Activated T-helper 1 cell treated with anti-CD3 and anti-CD28 coated beads, Interleukin-2, amount 50 U/mL, for 16 hours (primary cell): ENCODE data around the gene STAG3.
"Not testable (repeated sequence)": the region's sequence is repeated elsewhere in the genome, so short reads cannot be mapped to it uniquely, and the experiment has no call there.

Experiments used
- DNase-seq, 2 donors: peaks; one replicate each; pipeline ENCODE4 v3.0.0-alpha.2; 2020; ENCODE audit warnings: low read depth in 1 of 2, low spot score in 1 of 2

Gene STAG3

DNA sequence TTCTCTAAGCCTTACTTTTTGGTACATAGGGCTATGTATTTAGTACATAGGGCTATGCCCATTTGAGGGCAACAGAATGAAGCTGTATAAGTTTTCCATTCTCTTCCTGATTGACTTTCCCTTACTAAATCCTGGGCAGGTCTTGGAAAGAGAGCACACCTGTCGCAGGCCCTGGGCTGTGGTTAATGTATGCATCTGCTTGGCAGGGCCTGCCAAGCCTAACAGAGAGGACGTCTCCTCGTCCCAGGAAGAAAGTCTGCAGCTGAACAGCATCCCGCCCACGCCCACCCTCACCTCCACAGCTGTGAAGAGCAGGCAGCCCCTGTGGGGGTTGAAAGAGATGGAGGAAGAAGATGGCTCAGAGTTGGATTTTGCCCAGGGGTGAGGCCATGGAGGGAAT, 33.1 kb downstream of the STAG3 start:
- DNase-seq: no peak

DNA sequence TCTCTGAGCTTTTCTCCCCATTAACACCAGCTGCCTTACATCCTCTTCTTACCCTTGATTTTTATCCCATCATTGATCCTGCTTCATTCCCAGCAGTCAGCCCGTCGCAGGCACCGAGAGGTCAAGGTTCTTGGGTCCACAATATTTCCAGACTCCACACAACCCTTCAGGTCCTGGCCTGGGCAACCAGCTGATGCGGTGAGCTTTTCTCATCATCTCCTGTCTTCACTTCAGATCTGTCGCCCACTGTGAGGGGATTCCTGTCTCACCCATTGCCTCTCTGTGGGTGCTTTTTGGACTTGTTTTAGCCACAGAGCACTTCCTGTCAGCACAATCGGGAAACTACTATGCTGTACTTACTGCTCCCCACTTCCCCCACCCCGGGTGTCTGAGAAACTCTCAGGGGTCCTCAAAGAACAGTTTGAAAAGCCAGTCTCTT, 33.6 kb downstream of the STAG3 start:
- no peak for DNase-seq

DNA sequence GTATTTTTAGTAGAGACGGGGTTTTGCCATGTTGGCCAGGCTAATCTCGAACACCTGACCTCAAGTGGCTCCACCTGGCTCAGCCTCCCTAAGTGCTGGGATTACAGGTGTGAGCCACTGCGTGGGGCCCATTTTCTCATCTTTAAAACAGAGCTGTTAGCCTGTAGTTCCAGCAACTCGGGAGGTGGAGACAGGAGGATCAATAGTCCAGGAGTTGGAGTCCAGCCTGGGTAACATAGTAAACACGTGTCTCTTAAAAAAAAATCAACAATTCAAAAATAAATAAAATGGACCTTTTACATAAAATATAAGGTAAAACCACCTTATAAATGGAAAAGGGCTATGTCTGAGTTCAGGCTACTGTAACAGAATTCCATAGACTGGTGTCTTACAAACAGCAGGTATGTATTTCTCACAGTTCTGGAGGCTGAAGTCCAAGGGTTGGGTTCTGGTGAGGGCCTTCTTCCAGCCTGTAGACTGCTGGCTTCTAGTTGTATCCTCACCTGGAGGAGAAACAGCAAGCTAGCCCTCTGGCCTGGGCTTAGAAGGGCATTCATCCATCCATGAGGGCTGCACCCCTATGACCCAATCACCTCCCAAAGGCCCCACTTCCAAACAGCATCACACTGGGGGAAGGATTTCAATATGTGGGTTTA, 35.0 kb downstream of the STAG3 start:
- no peak for DNase-seq

DNA sequence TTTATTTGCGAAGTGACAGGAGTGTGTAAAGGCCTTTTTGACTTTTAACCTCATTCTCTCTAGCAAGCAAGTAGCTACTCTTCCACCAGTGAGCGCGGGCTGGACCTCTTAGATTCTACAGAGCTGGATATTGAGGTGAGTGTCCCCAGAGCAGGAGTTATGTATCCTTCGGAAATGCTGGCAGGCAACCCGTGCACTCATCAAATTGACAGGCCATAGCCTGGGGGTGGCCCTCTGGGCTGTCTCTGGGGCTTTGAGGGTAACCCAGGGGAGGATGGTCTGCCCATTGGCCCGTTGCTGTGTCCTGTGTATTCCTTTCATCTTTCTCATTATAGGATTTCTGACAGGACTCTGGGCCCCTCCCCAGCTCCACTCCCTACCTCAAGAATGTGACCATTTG, 36.0 kb downstream of the STAG3 start:
- no peak for DNase-seq

DNA sequence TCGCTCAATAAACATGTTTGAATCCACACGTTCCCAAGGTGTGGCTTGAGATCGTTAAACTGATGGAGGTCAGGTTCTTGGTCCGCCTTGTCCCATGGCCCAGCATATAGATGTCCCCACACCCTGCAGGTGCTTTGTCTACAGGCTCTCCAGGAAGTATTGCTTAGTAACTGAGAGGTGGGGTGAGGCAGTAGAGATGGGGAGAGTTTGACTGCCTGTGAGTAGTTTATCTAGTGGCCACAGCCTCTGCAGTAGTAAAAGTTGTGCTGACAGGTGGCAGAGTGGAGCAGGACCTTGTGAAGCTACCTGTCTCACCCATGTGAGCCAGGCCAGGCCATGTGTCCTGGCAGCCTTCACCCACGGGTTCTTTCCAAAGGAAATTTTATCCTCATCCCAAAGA, 36.6 kb downstream of the STAG3 start:
- not testable (repeated sequence) for DNase-seq

DNA sequence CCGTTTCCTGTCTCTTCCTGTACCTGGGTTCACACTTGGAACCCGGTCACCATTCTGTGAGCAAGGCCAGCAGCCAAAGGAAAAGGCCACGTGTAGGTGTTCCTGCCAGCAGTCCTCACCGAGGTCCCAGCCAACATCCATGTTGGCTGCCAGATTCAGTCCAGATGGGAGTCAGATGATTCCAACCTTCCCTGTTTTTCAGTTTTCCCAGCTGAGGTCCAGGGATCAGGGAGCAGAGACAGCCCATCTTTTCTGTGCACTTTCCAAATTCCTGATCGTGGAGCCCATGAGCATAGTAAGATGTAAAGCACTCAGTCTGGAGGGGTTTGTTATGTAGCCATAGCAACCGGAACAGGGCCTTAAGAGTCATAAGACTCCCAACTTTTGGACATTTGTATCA, 38.2 kb downstream of the STAG3 start:
- no peak for DNase-seq

DNA sequence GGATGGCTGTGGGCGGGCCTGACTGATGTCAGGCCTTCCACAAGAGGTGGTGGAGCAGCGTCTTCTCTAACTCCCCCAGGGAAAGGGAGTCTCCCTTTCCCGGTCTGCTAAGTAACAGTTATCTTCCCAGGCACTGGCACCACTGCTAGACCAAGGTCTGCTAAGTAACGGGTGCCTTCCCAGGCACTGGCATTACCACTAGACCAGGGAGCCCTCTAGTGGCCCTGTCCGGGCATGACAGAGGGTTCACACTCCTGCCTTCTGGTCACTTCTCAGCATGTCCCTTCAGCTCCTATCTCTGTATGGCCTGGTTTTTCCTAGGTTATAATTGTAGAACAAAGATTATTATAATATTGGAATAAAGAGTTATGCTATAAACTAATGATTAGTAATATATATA, 40.2 kb downstream of the STAG3 start:
- peak; percentile 59 to 78 for DNase-seq

DNA sequence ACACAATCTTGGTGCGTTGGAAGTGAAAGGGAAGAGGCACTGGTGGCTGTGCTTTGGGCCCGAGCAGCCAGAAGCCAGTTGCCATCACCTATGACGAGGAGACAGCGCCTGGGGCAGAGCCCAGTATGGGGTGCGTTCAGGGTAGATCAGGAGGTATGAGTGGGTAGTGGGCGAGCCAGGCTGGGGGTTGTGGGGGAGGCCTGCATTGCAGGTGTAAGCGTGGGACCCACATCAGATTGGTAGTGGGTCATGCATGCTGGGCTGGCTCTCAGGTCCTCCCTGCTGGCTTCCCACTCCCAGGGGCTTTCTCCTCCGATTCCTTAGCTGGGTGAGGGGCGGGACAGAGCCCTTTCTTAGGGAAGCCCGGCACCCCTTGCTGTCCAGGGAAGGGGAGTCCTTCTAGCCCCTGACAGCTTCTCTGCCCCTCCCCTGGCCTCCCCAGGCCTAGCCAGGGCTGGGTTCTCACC, 41.6 kb downstream of the STAG3 start:
- no peak for DNase-seq

DNA sequence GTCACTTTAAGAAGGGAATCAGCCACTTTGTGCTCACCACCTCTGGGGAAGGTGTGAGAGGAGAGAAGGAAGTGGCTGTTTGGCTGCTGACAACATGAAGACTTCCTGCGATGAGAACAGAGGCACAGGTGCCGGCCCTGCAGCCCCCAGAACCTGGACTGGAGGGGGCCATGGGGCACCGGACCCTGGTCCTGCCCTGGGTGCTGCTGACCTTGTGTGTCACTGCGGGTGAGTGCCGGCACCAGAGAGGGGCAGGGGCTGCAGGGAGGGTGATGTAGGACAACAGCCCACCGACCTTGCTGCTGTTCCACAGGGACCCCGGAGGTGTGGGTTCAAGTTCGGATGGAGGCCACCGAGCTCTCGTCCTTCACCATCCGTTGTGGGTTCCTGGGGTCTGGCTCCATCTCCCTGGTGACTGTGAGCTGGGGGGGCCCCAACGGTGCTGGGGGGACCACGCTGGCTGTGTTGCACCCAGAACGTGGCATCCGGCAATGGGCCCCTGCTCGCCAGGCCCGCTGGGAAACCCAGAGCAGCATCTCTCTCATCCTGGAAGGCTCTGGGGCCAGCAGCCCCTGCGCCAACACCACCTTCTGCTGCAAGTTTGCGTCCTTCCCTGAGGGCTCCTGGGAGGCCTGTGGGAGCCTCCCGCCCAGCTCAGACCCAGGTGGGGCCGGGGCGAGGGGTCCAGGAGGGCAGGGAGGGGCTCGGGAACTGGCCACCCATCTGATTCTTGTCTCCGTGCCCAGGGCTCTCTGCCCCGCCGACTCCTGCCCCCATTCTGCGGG, 42.3 kb downstream of the STAG3 start, which contains the start of gene PVRIG:
PVRIG (plus strand) TSS at position 149 of the 785 bp plus-strand sequence; CDS start at position 171, 22 bp downstream.
- DNase-seq: not testable (repeated sequence)

DNA sequence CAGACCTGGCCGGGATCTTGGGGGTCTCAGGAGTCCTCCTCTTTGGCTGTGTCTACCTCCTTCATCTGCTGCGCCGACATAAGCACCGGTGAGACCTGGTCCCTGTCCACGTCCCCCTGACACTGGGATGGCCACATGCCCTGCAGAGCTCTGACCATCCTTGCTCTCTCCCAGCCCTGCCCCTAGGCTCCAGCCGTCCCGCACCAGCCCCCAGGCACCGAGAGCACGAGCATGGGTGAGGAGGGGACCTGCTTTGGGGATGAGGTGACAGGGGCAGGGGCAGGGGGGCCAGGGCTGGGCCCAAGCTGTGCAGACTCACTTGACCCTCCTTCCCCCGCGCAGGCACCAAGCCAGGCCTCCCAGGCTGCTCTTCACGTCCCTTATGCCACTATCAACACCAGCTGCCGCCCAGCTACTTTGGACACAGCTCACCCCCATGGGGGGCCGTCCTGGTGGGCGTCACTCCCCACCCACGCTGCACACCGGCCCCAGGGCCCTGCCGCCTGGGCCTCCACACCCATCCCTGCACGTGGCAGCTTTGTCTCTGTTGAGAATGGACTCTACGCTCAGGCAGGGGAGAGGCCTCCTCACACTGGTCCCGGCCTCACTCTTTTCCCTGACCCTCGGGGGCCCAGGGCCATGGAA, 43.0 kb downstream of the STAG3 start:
- no peak for DNase-seq

DNA sequence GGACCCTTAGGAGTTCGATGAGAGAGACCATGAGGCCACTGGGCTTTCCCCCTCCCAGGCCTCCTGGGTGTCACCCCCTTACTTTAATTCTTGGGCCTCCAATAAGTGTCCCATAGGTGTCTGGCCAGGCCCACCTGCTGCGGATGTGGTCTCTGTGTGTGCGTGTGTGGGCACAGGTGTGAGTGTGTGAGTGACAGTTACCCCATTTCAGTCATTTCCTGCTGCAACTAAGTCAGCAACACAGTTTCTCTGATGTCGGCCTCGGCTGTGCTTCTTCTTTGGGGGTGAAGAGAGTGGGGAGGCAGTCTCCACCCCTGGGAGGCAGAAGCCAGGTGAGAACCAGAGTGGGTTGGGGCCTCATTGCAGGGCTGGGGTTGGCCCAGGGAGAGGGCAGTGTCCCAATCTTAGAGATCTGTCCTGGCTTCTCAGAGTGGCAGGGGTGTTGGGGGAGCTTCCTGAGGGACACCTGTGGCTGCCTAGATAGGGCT, 43.6 kb downstream of the STAG3 start:
- peak; percentile 51 to 63 for DNase-seq

DNA sequence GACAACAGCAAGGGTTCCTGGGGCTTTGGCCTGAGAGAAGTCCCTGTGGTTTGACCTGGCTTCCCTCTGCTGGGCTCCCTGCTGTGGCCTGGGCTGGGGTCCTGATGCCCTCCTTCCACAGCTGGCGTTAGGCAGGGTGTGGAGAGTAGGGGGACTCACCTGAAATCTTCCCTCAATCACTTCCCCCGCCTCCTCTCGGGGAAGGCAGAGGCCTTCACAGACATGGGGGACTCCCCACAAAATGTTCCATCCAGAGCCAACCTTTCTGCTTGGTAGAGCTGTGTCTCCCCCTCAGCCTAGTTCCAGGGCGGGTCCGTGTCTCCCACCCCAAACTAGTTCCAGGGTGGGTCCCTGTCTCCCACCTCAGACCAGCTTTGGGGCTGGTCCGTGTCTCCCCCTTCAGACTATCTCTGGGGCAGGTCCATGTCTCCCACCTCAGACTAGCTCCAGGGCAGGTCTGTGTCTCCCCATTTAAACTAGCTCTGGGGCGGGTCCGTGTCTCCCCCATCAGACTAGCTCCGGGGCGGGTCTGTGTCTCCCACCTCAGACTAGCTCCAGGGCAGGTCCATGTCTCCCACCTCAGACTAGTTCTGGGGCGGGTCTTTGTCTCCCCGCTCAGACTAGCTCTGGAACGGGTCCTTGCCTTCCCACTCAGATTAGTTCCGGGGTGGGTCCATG, 44.2 kb downstream of the STAG3 start:
- no peak for DNase-seq

DNA sequence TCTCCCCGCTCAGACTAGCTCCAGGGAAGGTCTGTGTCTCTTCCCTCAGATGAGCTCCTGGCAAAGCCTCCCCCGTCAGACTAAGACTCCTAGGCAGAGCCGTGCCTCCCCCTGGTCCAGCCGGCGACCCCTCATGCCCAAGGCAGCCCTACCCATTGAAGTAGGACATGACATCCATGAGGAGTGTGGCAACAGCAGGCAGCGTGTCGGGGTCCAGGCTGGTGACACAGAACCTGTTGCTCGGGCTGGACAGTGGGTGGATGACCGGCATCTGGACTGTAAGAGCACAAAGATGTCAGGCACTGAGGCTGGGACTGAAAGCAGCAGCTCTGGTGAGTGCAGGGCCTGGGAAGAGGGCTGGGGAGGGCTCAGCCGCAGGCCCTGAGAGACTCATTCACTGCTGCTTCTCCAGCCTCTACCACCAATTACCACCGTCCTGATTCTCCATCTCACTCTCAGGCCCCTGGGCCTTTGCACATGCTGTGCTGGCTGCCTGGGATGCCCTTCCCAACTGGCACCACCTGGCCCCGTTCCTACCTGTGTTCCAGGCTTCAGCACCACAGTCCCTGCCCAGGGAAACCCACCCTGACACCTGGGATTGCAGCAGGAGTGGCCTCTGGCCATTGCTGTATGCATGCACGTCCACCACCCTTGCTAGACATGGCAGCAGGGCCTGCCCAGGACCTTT, 44.9 kb downstream of the STAG3 start:
- DNase-seq: no peak

DNA sequence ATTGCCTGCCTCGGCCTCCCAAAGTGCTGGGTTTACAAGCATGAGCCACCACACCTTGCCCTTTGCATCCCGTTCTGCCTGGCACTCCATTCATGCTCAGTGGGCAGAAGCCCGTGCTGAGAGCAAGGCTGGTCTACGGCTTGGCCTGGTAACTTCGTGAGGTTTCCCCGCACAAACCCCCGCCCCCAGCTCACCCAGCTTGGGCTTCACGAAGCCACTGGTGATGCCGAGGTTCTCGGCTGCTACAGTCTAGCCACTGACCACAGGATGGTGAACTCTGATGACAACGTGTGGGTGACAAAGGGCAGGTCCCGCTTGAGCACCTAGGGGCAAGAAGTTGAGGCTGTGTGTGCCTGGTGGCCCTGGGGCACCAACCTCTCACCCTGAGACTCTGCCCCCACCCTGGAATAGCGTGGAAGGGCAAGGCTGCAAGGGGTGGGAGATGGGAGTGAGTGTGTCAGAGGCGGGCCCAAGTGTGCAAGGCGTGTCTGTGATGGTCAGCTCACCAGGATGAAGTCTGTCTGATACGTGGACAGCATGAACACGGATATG, 45.7 kb downstream of the STAG3 start:
- DNase-seq: not testable (repeated sequence)

DNA sequence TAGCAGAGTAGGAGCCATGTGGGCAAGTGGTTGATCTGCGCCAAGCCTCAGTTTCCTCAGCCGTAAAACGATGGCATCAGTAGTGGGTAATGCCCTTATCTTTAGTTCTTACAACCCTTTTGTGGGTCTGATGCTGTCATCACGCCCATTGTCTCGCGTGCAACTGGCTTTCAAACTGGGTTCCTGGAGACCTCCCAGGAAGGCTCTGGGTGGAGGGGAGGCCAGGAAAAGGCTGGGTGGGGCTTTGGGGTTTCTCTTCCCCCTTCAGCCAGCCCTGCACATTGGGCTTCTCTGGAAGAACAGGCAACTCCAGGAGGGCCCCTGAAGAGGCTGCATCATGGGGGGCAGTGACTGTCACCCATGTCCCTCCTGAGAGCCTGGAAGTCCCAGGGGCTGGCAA, 47.2 kb downstream of the STAG3 start:
- not testable (repeated sequence) for DNase-seq

DNA sequence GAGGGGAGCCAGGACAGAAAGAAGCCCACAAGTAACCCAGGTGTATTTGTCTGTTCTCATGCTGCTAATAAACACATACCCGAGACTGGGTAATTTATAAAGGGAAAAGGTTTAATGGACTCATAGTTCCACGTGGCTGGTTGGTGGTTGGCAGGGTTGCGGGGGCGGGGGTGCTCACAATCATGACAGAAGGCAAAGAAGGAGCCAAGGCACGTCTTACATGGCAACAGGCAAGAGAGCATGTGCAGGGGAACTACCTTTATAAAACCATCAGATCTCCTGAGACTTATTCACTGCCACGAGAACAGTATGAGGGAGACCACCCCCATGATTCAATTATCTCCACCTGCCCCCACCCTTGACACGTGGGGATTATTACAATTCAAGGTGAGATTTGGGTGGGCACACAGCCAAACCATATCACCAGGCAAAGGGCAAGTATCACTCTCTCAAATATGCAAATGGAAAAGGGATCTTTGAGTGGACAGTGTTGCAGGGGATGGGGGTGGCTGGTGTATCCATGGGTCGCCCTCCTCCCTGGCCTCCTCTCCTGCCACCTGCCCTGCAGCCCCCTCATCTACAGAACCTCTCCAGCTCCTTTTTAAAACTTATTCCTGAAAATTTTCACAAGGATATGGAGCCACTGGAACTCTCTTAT, 57.1 kb downstream of the STAG3 start:
- not testable (repeated sequence) for DNase-seq

DNA sequence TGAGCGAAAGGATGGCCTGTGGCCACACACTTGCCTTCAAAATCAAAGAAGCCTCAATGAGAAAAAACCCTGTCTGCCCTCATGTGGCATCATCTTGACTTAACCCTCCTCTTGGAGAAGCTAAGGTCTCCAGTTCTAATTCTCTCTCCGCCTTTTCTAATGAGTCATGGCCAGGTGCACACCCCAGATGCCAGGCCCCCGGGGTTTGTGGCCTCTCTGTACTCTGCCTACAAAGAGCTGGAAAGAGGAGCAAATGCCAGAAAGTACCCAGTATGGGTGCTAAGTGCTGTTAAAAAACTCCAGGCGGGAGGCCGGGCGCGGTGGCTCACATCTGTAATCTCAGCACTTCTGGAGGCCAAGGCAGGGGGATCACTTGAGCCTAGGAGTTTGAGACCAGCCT, 62.3 kb downstream of the STAG3 start:
- DNase-seq: not testable (repeated sequence)

DNA sequence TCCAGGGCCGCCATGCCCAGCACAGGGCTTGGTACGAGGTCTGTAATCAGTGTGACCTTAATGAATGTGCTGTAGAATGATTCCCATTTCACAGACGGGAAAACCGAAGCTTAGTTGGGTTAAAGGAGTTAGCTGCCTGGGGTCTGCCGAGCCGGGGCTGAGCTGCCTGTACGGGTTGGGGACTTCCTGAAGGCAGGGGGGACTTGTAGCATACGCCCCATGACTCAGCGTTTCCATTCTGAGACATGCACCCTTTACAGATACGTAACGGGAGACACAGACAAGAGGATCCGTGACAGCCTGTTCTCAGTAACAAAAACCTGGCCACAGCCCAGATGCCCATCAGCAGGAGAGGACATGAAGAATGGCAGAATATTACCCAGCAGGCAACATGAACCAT, 65.7 kb downstream of the STAG3 start:
- peak in 1 of 2 donors; percentile 31 for DNase-seq

DNA sequence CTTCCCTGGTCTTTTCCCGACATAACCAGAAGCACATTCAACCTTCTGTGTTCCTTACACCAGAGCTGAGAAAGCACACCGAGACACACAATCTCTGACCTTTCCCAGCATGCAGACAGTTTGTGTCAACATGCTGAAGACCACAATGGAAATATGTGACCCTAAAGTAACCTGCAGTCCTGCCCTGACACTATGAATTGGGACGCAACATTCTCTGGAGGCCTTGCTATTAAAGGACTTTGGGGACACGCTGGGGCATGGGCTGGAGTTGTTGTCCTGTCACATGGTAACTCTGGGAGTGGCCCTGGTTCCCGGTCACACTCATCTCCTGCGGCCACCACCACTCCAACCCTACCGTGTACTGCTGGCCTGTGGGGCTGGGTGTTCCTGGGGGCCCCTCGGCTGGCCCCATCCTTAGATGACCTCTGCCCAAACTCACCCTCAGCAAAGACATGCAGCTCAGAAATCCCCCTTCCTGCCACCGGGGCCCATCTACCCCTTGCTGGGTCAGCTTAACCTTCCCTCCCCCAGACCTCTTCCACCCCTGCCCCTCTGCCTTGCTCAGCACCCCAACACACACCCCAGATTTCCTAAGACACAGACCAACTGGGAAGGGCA, 67.4 kb downstream of the STAG3 start:
- not testable (repeated sequence) for DNase-seq
